Cardiac fibroblast (primary cell): ENCODE measurements around the gene FEZ2.

Source experiments
- DNase-seq, 2 donors: peaks; one replicate each; pipeline versions ENCODE4 v3.0.0 to v3.0.0-alpha.2; 2010; ENCODE audit warnings: low read depth in 2 of 2
- H3K4me3 ChIP-seq, 2 donors: replicated peaks in 1 of 2; 1 replicate in 1 of 2; 2 replicates in 1 of 2; pipeline ENCODE4 v1.5.1; 2011; ENCODE audit warnings: low read depth in 2 of 2, low read length in 2 of 2, mild to moderate bottlenecking in 2 of 2, moderate library complexity in 1 of 2
- CTCF ChIP-seq: IDR thresholded peaks from one replicate; pipeline ENCODE4 v1.5.1; 2011; ENCODE audit warnings: low read depth, mild to moderate bottlenecking, low read length, inconsistent platforms

FEZ2 gene

GRCh38 chr2:36565712-36566111, 32.3 kb downstream of the FEZ2 start:
- H3K4me3 ChIP-seq, result no peak overlapping the region
- no peak for TF ChIP-seq CTCF
- peak in 1 of 2 donors; percentile 73 for DNase-seq

GRCh38 chr2:36564377-36564930, 33.5 kb downstream of the FEZ2 start:
- TF ChIP-seq CTCF, result no peak
- H3K4me3 ChIP-seq, result no peak overlapping the region
- DNase-seq, result no peak

GRCh38 chr2:36562973-36563532, 34.9 kb downstream of the FEZ2 start:
- peak overlapping the region; percentile 3 to 27 for H3K4me3 ChIP-seq
- no peak for TF ChIP-seq CTCF
- peak; percentile 73 to 82 for DNase-seq

- H3K4me3 ChIP-seq, result no peak overlapping the region
- peak; percentile 71 to 86 for DNase-seq
- TF ChIP-seq CTCF, result no peak
Measured at GRCh38 chr2:36562240-36562639, 35.7 kb downstream of the FEZ2 start.

- TF ChIP-seq CTCF, result no peak
- peak; percentile 90 to 97 for DNase-seq
Measured at GRCh38 chr2:36561237-36561944, 36.6 kb downstream of the FEZ2 start.

GRCh38 chr2:36560726-36561125, 37.2 kb downstream of the FEZ2 start:
- DNase-seq, result no peak
- no peak overlapping the region for H3K4me3 ChIP-seq
- TF ChIP-seq CTCF, result no peak

More at GRCh38 chr2:36561237-36561944, 36.6 kb downstream of the FEZ2 start:
- no peak overlapping the region for H3K4me3 ChIP-seq
